ENCODE measurements around the gene MT1H.

DNA sequence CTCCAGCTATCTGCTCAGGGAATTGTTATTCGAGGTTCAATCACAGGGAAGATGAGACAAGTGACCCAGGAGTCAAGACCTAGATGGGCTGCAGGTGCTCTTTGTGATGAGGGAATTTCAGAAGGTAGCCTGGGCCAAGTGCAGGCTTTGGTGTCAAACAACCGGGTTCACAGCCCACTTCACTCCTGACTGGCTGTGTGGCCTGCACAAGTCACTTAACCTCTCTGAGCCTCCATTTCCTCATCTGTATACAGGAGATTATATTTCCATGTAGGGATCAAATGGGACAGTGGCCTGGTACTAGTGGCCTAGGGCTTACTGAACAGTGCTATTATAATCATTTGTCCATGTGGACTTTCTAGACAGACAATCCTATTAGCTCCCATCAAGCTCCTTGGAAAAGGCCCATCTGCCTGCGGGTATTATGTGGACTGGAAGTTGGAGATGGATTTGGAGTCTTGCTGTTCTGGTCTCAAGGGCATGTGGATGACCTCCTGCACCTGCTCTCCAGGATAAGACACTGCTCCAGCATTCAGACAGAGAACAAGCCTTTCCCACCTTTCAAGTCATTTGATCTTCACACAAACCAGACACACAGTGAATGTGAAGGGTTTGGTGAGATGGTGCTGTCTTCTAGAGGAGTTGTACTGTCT lies 9.6 kb downstream of the MT1H start:
- TF ChIP-seq, protein P1, sequence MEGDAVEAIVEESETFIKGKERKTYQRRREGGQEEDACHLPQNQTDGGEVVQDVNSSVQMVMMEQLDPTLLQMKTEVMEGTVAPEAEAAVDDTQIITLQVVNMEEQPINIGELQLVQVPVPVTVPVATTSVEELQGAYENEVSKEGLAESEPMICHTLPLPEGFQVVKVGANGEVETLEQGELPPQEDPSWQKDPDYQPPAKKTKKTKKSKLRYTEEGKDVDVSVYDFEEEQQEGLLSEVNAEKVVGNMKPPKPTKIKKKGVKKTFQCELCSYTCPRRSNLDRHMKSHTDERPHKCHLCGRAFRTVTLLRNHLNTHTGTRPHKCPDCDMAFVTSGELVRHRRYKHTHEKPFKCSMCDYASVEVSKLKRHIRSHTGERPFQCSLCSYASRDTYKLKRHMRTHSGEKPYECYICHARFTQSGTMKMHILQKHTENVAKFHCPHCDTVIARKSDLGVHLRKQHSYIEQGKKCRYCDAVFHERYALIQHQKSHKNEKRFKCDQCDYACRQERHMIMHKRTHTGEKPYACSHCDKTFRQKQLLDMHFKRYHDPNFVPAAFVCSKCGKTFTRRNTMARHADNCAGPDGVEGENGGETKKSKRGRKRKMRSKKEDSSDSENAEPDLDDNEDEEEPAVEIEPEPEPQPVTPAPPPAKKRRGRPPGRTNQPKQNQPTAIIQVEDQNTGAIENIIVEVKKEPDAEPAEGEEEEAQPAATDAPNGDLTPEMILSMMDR (IDR thresholded peaks at IDR 0.05; ENCODE audit: low read length): no peak
- TF ChIP-seq EZH2phosphoT487 (IDR thresholded peaks at IDR 0.05; ENCODE audit: low read length): no peak
- TF ChIP-seq EZH2 (optimal IDR thresholded peaks at IDR 0.05; ENCODE audit: low read depth, low read length): no peak
